KMS-11 (cell line): ENCODE results near the gene UBE4A.

Experiments used
- H2AFZ ChIP-seq: fragments of 200-600 bp; sonication (generic); 2 replicates; pipeline ENCODE4 v1.6.1; 2016; ENCODE audit warnings: antibody characterized with exemption, mixed run types, low read depth
- H3K27ac ChIP-seq: fragments of 200-600 bp; sonication (generic); 2 replicates; pipeline ENCODE4 v1.6.1; 2016; ENCODE audit warnings: mild to moderate bottlenecking, mixed run types
- H3K27me3 ChIP-seq: fragments of 200-600 bp; sonication (generic); 2 replicates; pipeline ENCODE4 v1.6.1; 2017; ENCODE audit warnings: mild to moderate bottlenecking, low read depth, mixed run types, moderate library complexity; ENCODE audit not compliant: insufficient read depth
- H3K36me3 ChIP-seq: fragments of 200-600 bp; sonication (generic); 2 replicates; pipeline ENCODE4 v1.6.1; 2017; ENCODE audit warnings: mild to moderate bottlenecking, mixed run types; ENCODE audit not compliant: insufficient read depth
- H3K4me1 ChIP-seq: fragments of 200-600 bp; sonication (generic); 2 replicates; pipeline ENCODE4 v1.6.1; 2016; ENCODE audit warnings: mild to moderate bottlenecking, low read depth, mixed run types; ENCODE audit not compliant: poor library complexity, severe bottlenecking
- H3K4me2 ChIP-seq: fragments of 200-600 bp; sonication (generic); 2 replicates; pipeline ENCODE4 v1.7.0; 2016; ENCODE audit warnings: mild to moderate bottlenecking, mixed run types
- H3K4me3 ChIP-seq: fragments of 200-600 bp; sonication (generic); IDR thresholded peaks from 2 replicates; pipeline ENCODE4 v1.6.1; 2017; ENCODE audit warnings: low read depth, low read length, mixed read lengths; ENCODE audit not compliant: insufficient read depth
- H3K79me2 ChIP-seq: fragments of 200-600 bp; sonication (generic); 2 replicates; pipeline ENCODE4 v1.6.1; 2016; ENCODE audit warnings: low read depth, mixed run types; ENCODE audit not compliant: insufficient read depth
- H3K9ac ChIP-seq: fragments of 200-600 bp; sonication (generic); 2 replicates; pipeline ENCODE4 v1.6.1; 2016; ENCODE audit warnings: mild to moderate bottlenecking, mixed run types
- H4K20me1 ChIP-seq: fragments of 200-600 bp; sonication (generic); 2 replicates; pipeline ENCODE4 v1.6.1; 2016; ENCODE audit warnings: mild to moderate bottlenecking, mixed run types; ENCODE audit not compliant: insufficient read depth
- TF ChIP-seq, protein P1 (sequence below): fragments of 200-600 bp; sonication (generic); conservative IDR thresholded peaks from 2 replicates; pipeline ENCODE4 v1.6.1; 2017; ENCODE audit warnings: low read depth, mild to moderate bottlenecking, antibody characterized with exemption, low read length, moderate library complexity, mixed read lengths

UBE4A gene

DNA sequence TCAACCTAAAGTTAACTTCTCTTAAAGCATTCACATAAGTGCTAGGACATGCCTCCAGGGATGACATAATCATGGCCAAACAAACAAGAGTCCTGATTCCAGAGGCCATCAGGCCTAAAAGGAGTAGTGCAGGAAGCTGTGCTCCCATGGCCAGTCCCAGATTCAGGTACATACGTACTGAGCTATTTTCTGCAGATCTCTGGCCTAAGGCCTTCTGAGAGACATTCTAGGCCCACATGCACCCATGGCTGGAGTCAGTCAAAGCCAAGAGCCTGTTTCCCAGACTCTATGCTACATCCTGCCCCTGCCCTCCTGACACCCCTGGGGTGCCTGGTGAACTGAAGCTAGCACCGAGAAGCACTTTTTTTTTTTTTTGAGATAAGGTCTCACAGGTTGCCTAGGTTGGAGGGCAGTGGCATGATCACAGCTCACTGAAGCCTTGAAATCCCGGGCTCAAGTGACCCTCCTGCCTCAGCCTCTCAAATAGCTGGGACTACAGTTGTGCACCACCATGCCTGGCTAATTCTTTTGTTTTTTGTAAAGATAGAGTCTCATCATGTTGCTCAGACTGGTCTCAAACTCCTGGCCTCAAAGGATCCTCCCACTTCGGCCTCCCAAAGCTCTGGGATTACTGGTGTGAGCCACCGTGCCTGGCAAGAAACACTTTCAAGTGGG, 17.4 kb upstream of the UBE4A start:
- Histone ChIP-seq H3K9ac (no peak overlapping the region), H3K27me3 (no peaks in the 10 kb centered on the region), H3K36me3 (no peaks in the 10 kb centered on the region), H3K27ac (no peak overlapping the region), H3K4me1 (peaks cover 5% of the 10 kb centered on the region), H3K79me2 (no peaks in the 10 kb centered on the region), H3K4me2 (no peak overlapping the region), H2AFZ (no peak overlapping the region), H3K4me3 (no peak overlapping the region), H4K20me1 (no peaks in the 10 kb centered on the region)
- TF ChIP-seq, protein P1, sequence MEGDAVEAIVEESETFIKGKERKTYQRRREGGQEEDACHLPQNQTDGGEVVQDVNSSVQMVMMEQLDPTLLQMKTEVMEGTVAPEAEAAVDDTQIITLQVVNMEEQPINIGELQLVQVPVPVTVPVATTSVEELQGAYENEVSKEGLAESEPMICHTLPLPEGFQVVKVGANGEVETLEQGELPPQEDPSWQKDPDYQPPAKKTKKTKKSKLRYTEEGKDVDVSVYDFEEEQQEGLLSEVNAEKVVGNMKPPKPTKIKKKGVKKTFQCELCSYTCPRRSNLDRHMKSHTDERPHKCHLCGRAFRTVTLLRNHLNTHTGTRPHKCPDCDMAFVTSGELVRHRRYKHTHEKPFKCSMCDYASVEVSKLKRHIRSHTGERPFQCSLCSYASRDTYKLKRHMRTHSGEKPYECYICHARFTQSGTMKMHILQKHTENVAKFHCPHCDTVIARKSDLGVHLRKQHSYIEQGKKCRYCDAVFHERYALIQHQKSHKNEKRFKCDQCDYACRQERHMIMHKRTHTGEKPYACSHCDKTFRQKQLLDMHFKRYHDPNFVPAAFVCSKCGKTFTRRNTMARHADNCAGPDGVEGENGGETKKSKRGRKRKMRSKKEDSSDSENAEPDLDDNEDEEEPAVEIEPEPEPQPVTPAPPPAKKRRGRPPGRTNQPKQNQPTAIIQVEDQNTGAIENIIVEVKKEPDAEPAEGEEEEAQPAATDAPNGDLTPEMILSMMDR, result no peak

DNA sequence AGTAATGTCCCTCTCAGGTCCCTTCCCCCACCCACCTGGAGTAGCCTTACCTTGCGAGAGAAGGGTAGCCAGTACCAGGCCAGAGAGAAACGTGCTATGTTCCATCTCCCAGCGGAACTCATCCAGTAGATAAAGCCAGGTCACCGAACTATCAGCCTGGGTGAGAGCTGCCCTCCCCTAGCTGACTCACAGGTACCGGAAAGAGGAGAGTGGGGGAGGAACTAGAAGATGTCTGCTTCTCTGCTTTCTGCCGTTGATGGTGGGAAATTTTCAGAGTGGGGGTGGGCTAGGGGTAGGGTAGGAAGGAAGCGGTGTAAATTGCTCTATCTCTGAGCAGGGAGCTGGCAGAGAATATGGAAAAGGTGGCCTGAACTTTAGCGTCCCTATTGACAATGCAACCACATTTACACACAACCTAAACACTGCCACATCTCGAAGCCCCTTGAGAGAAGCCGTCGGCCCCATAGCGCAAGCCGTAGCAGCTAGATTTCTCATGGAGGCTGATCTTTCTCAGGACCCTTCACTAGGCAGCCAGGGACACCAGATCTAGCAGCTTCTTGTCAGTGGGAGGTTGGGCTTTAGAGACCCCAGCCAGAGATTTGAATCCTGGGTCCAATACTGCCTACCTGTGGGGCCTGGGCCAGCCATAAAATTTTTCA, 16.8 kb upstream of the UBE4A start, which contains the start of gene CD3D:
CD3D (minus strand) TSS at position 203 of the 659 bp plus-strand sequence; CDS start at position 105, 98 bp downstream.
- Histone ChIP-seq H3K27ac (no peak within 1 kb of the TSS), H3K4me2 (no peak within 1 kb of the TSS), H3K36me3 (no peaks in the 10 kb centered on the region), H3K9ac (no peak within 1 kb of the TSS), H3K4me1 (peaks cover 5% of the 10 kb centered on the region), H3K79me2 (no peaks in the 10 kb centered on the region), H3K4me3 (no peak within 1 kb of the TSS), H2AFZ (no peak within 1 kb of the TSS), H4K20me1 (no peaks in the 10 kb centered on the region), H3K27me3 (no peaks in the 10 kb centered on the region)
- TF ChIP-seq, protein P1, result no peak

DNA sequence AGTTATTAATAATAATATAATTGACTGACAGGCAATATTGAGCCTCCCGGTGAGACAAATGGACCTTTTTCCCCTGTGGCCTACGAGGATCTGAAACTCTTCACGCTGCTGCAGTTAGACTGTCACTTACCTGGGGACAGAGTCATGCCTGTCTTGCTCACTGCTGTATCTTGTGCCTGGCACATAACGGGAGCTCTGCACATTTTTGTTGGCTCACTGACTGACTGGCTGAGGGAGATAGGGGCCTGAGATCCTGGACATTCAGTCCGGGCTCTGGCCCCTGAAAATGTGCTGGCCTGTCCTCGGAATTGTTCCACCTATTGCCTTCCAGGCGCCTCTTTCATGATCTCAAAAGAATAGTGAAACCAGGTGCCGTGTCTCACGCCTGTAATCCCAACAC, 16.2 kb upstream of the UBE4A start:
- H3K4me2 ChIP-seq, result no peak overlapping the region
- TF ChIP-seq, protein P1, result no peak

DNA sequence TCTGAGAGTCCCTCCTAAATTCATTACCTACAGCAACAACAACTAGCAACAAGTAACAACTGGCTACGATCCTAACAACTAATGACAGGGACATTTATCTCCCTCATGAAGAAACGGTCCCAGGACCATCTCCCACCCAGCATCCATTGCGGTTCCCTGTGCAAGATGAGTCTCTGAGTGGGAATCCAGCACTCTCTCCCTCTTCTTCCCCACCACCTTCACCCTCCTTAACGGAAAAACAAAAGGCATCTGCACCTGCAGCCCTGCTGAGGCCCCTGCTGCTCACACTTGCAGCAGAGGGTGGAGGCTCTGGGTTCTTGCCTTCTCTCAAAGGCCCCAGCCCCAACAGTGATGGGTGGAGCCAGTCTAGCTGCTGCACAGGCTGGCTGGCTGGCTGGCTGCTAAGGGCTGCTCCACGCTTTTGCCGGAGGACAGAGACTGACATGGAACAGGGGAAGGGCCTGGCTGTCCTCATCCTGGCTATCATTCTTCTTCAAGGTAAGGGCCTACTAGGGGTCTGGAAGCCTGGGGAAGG, 15.4 kb upstream of the UBE4A start, which contains the start of gene CD3G:
CD3G (plus strand) TSS at position 364 of the 535 bp plus-strand sequence; CDS start at position 444, 80 bp downstream.
- no peak within 1 kb of the TSS for H3K4me3 ChIP-seq
- no peaks in the 10 kb centered on the region for H4K20me1 ChIP-seq
- H3K27me3 ChIP-seq, result no peaks in the 10 kb centered on the region
- H2AFZ ChIP-seq, result no peak within 1 kb of the TSS
- no peak within 1 kb of the TSS for H3K27ac ChIP-seq
- no peaks in the 10 kb centered on the region for H3K36me3 ChIP-seq
- no peaks in the 10 kb centered on the region for H3K4me1 ChIP-seq
- H3K79me2 ChIP-seq, result no peaks in the 10 kb centered on the region
- TF ChIP-seq, protein P1, result no peak
- no peak within 1 kb of the TSS for H3K4me2 ChIP-seq
- H3K9ac ChIP-seq, result no peak within 1 kb of the TSS

More for the DNA sequence above, 16.2 kb upstream of the UBE4A start:
- no peak overlapping the region for H3K27ac ChIP-seq
- H3K27me3 ChIP-seq, result no peaks in the 10 kb centered on the region
- no peaks in the 10 kb centered on the region for H3K79me2 ChIP-seq
- peaks cover 5% of the 10 kb centered on the region for H3K4me1 ChIP-seq
- H3K9ac ChIP-seq, result no peak overlapping the region
- H3K36me3 ChIP-seq, result no peaks in the 10 kb centered on the region
- no peaks in the 10 kb centered on the region for H4K20me1 ChIP-seq
- no peak overlapping the region for H2AFZ ChIP-seq
- H3K4me3 ChIP-seq, result no peak overlapping the region
